Measurements from ENCODE around the gene FBN1. TPM values are rescaled to one million over a fixed set of nuclear protein-coding genes. Genes with fewer than 3 reads are reported as not detected.

Gene FBN1
- total RNA-seq, 1 donor = 984 TPM

- TF ChIP-seq, protein P1, sequence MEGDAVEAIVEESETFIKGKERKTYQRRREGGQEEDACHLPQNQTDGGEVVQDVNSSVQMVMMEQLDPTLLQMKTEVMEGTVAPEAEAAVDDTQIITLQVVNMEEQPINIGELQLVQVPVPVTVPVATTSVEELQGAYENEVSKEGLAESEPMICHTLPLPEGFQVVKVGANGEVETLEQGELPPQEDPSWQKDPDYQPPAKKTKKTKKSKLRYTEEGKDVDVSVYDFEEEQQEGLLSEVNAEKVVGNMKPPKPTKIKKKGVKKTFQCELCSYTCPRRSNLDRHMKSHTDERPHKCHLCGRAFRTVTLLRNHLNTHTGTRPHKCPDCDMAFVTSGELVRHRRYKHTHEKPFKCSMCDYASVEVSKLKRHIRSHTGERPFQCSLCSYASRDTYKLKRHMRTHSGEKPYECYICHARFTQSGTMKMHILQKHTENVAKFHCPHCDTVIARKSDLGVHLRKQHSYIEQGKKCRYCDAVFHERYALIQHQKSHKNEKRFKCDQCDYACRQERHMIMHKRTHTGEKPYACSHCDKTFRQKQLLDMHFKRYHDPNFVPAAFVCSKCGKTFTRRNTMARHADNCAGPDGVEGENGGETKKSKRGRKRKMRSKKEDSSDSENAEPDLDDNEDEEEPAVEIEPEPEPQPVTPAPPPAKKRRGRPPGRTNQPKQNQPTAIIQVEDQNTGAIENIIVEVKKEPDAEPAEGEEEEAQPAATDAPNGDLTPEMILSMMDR (IDR thresholded peaks at IDR 0.05; ENCODE audit: insufficient read depth, low read length) = no peak
- peak overlapping the region; percentile 92 for H3K4me3 ChIP-seq (ENCODE audit: low read depth, low read length)
- peak; percentile 64 for DNase-seq (ENCODE audit: low read depth)
These were observed 1.1 kb downstream of the FBN1 start for GRCh38 chr15:48644467-48644826.

GRCh38 chr15:48643776-48644466 lies 1.6 kb downstream of the FBN1 start:
- DNase-seq (ENCODE audit: low read depth) = peak; percentile 64
- TF ChIP-seq, protein P1 (IDR thresholded peaks at IDR 0.05; ENCODE audit: insufficient read depth, low read length) = no peak
- peak overlapping the region; percentile 92 for H3K4me3 ChIP-seq (ENCODE audit: low read depth, low read length)

GRCh38 chr15:48643206-48643605 lies 2.3 kb downstream of the FBN1 start:
- peak overlapping the region; percentile 92 for H3K4me3 ChIP-seq (ENCODE audit: low read depth, low read length)
- TF ChIP-seq, protein P1 (IDR thresholded peaks at IDR 0.05; ENCODE audit: insufficient read depth, low read length) = no peak
- peak; percentile 63 for DNase-seq (ENCODE audit: low read depth)

- H3K4me3 ChIP-seq (ENCODE audit: low read depth, low read length) = peak overlapping the region; percentile 92
- TF ChIP-seq, protein P1 (IDR thresholded peaks at IDR 0.05; ENCODE audit: insufficient read depth, low read length) = no peak
- no peak for DNase-seq (ENCODE audit: low read depth)
These were observed 2.7 kb downstream of the FBN1 start for GRCh38 chr15:48642795-48643194.

GRCh38 chr15:48641416-48641815 lies 4.1 kb downstream of the FBN1 start:
- TF ChIP-seq, protein P1 (IDR thresholded peaks at IDR 0.05; ENCODE audit: insufficient read depth, low read length) = peak; percentile 46
- H3K4me3 ChIP-seq (ENCODE audit: low read depth, low read length) = peak overlapping the region; percentile 59
- DNase-seq (ENCODE audit: low read depth) = peak; percentile 70

DNA sequence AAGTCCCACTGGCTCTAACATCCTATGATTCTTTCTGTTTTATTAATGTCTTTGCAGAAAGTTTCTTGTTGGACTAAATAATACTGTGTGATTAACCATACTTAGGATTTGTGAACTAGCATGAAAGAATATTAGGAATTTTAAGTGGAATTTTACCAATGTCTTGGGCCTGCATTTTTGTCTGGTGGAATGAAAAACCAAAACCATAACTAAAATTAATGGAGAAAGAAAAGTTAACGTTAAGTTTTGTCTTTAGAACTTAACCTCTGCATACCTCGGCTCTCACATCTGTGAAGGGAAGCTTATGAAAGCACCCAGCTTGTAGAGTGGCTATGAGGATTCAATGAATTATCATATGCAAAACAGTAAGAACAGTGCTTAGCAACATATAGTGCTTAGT lies 6.5 kb downstream of the FBN1 start:
- TF ChIP-seq, protein P1 (IDR thresholded peaks at IDR 0.05; ENCODE audit: insufficient read depth, low read length) = no peak
- DNase-seq (ENCODE audit: low read depth) = no peak

GRCh38 chr15:48637639-48638038 lies 7.9 kb downstream of the FBN1 start:
- TF ChIP-seq, protein P1 (IDR thresholded peaks at IDR 0.05; ENCODE audit: insufficient read depth, low read length) = no peak
- no peak for DNase-seq (ENCODE audit: low read depth)
- no peak overlapping the region for H3K4me3 ChIP-seq (ENCODE audit: low read depth, low read length)

More for the DNA sequence above, 6.5 kb downstream of the FBN1 start:
- H3K4me3 ChIP-seq (ENCODE audit: low read depth, low read length) = peak overlapping the region; percentile 9

All from fibroblast of the aortic adventitia (primary cell).